Superior temporal gyrus (tissue), 1 donor: ENCODE results near the gene ATOH8.

Source experiments
- DNase-seq: peaks from one replicate; pipeline ENCODE4 v3.0.0-alpha.2; 2016; ENCODE audit errors: extremely low spot score

The ATOH8 gene

DNA sequence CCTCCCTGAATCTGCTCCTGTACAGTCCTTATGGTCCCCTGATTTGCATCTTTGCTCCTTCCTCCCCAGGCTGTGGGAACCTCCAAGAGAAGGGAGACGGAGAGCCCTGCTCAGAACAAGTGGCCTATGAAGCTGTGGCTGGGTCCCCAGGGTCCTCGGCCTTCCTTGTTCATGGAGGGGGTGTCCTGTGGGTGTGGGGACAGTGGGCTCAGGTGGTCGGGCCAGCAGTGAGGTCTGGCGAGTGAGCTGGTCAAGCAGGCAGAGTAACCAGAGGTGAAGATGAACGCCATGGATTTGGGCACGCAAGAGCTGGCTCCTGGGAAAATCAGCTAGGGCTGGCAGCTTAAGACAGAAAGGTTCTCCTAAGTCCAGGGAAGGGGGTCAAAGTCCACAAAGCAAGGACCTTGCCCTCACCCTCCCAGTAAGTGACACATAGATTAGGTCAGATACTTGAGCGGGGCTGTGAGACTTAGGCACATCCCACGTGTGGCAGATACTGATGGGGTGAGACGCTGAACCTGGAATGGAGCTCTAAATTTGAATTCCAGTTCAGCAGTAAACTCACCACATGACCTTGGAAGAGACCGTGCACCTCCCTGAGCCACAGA lies 34.8 kb upstream of the ATOH8 start:
- no peak for DNase-seq

DNA sequence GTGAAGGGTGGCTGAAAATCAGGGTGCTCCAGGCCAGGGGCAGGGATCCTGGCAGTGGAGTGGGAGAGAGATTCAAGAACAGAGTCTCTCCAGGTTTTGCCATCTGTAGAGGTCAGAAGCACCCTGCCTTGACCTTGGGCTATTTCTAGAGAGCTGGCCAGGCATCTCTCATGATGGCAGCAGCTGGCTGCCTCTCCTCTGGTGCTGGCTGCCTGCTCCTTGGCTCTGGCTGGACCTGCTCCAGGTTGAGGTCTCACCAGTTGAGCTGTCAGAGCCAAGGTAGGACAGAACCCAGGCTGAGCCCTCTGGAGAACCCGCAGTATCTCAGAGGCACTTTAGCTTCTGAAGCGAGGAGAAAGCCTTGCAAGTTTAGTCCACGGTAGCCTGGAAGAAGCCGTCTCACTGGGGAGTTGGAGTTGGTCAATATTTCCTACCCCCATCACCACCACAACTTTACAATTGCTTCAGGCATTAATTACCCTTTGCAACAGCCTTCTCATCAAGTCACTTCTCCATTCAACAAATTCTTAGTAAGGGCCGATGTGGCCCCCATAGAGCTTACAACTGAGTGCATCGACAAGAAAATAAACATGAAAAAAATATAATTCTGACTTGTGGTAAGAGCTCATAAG lies 34.1 kb upstream of the ATOH8 start:
- no peak for DNase-seq

GRCh38 chr2:85720533-85720932 lies 33.3 kb upstream of the ATOH8 start:
- DNase-seq: no peak

DNA sequence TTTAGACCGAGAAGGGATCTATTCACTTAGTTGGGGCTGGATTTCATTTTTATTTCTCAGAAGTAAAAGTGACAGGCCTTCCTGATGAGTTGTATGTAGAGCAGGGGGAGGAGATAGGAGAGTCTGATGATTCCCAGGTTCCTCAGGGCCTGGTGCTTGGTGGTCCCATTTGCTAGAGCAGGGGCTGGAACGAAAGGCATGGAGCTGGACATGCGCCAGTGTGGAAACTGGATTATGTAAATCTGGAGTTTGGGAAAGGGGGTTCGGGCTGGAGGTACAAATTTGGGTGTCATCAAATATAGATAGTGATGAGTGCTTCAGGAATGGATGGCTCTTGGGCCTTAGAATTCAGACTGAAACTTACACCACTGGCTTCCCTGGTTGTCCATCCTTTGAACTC lies 32.1 kb upstream of the ATOH8 start:
- no peak for DNase-seq

- no peak for DNase-seq
Measured at GRCh38 chr2:85722519-85722918, 31.3 kb upstream of the ATOH8 start.

DNA sequence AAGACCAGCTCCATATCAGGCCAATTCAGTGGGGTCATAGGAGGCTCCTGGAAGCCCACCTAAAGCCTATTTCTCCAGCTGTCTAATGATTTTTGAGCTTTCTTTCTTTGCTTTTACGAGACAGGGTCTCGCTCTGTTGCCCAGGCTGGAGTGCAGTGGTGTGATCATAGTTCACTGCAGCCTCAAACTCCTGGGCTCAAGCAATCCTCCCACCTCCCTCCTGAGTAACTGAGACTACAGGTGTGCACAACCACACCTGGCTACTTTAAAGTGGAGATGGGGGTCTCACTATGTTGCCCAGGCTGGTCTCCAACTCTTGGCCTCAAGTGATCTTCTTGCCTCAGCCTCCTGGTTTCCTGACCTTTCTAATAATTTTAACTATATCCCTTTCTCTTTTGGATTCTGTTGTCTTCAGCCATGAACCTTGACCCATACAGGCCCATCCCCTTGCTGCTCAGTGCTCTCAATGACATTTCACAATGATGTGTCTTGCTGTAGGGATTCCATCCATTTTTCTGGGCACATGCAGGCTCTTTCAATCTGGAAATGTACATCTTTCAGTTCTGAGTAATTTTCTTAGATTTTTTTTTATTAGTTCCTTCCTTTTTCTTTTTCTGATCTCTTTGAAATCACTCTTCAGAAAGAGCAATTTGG lies 30.0 kb upstream of the ATOH8 start:
- DNase-seq: no peak

DNA sequence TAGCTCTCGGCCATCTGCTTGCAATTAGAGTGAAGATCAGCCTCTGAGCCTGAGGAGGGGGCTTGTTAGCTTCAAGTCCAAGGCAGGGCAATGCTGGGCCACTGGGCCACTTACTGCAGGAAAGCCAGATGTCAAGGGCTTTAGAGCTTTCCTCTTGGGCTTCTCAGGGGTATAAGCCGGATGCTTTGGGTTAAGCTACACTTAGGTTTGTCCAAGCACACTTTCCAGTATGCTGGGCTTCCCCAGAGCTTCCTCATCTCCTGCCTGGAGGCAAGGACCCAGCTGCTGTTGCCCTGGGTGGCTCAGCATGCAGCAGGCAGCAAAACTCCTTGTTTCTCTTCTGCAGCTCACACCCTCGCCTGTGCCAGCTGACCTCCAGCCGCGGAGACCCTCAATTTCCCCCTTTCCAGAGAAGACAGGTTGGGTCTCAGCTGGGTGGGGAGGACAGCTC lies 29.0 kb upstream of the ATOH8 start:
- no peak for DNase-seq

DNA sequence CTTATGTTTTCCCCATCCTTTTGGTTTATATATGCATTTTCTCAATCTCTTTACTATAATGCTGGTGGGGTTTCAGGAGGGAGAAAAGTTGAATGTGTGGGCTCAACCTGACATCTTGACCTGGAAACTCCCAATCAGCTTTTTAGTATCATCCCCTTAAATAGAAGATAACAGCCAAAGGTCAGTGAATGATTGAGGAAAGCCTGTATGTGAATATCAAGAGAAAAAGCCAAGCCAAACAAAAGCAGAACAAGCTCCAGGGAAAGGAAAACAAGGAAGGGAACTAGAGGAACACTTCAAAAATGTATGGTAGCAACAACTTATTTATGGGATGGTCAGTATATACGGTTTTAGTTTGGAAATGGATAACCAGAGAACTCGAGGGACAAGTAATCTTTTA lies 28.3 kb upstream of the ATOH8 start:
- DNase-seq: no peak

DNA sequence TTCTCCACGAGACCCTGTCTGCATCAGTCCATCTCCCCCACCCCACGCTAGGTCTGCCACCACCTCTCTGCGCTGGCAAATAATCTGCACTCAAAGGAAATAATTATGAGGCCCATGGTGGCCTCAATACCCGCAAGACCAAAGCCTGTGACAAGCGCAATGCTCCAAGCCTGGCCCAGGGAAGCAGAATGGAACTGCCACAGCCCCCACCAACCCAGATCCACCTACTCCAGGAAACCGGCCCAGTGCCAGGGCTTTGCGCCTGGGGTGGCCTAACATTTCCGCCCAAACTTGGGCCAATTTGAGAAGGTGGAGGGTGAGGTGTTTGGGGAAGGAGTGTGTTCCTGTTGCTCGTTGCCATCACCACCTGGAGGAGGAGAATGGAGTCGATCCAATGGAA lies 26.0 kb upstream of the ATOH8 start:
- DNase-seq: no peak

DNA sequence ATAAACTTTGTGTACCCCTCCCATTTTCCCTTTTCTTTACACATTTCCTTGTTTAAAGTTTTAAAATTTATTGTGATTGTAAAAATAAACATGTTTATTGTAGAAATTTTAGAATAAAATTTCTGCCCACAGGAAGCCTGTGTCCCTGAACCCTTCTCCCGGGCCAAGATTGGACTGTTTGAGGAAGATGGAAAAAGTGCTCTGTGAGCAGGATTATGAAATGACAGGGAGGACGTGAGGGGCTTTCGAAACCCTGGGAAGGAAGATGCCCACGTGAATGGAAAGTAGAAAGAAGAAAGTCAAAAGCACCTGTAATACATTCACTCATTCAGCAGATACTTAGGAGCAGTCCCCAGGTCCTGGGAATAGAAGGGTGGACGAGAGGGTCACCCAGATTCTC lies 25.4 kb upstream of the ATOH8 start:
- DNase-seq: no peak

DNA sequence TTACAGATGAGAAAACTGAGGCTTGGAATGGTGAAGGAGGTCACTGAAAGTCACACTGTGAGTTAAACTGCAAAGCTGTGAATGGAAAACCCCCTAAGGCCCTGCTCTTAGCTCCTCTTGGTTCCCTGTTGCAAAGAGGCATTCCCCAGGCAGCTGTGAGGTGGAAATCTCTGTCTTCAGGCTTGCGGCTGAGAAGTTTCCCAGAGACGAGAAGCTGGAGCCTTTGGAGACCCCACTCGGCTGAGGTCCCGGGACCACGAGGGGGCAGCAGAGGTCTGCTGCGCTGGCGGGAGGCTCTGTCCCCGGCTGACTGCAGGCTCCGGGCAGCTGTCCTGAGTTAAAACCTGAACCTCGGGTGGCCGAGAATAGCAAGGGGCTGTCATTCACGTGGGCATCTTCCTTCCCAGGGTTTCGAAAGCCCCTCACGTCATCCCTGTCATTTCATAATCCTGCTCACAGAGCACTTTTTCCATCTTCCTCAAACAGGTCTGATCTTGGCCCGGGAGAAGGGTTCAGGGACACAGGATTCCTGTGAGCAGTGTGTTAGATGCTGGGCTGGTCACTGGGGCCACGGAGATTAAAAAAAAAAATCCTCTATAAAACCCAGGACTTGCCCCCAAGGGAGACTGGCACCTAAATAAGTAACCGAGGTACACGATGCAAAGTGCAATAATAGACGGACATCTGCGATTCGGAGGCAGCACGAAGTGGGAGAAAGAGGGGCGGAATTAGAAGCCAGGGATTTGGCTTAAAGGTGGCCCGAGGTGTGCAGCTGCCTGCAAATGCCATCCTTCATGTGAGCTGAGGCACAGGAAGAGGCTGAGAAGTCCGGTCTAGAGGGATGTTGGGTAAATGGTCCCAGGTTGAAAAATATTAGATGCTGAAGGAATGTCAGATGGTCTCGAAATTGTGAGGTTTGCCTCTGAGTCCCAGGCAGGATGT lies 24.6 kb upstream of the ATOH8 start:
- peak; percentile 91 for DNase-seq

DNA sequence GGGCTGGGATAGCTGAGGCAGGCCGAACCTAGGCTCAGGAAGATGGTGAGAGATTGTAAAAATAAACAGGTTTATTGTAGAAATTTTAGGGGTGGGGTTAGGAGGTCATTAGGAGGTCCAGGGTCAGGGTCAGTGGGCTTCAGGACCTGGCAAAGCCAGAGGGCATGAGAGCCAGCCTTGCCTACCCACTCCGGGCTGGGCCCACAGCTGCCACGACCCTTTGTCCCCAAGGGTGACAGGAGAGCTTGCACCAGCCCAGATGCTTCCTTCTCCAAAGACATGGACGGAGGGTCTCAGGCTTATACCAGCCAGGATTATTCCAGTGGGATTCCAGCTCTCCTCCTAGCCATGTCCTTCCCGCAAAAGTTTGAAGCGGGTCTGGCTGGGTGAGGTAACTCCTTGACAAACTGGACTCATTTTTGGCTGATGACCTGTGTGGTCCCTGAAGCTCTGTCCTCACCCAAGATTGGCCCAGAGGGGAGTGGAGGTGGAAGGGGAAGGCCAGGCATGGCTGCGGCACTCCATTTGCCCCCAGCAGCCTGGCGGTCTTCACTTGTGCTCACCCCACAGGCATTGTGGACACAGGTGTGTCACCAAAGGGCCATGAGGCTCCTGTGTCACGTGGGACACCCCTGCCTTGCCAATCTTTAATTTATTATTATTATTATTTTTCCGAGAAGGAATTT lies 23.8 kb upstream of the ATOH8 start:
- no peak for DNase-seq

DNA sequence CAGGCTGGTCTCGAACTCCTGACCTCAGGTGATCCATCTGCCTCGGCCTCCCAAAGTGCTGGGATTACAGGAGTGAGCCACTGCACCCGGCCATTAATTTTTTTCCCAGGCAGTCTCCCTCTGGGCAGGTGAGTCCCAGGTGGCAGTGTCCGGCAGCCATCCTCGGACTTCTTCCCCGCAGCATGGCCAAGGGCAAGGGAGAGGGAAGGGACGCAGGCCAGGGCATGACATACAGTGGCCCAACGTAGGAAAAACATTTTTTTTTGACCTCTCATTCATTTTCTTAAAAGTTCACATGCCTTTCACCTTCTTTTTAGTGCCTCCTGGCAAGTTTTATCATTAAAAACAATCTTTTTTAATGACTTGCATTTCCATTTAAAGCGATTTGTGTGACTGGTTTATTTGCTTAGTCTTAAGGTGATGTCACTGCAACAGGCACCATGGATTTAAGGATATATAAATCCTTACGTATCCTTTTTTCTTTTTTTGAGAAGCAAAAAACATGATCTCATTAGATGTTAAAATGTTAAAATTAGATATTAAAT lies 23.0 kb upstream of the ATOH8 start:
- DNase-seq: no peak

DNA sequence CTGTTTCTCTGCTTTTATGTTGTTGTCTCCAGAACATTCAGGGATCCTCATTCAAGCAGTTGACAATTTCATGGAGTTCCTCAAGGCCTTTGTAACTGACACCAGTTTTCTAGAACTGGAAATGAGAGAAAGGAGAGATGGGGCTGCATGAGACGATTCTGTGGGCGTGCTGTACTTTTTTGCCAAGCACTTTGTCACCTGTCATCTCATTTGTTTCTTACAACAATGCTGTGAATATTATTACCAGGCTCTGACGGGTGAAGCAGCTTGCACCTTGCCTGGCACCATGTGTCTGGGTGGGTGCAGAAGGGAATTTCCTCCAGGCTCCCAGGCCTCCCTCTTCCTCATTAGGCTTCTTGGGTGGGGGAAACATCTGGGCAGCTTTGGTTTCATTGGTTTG lies 22.2 kb upstream of the ATOH8 start:
- no peak for DNase-seq

DNA sequence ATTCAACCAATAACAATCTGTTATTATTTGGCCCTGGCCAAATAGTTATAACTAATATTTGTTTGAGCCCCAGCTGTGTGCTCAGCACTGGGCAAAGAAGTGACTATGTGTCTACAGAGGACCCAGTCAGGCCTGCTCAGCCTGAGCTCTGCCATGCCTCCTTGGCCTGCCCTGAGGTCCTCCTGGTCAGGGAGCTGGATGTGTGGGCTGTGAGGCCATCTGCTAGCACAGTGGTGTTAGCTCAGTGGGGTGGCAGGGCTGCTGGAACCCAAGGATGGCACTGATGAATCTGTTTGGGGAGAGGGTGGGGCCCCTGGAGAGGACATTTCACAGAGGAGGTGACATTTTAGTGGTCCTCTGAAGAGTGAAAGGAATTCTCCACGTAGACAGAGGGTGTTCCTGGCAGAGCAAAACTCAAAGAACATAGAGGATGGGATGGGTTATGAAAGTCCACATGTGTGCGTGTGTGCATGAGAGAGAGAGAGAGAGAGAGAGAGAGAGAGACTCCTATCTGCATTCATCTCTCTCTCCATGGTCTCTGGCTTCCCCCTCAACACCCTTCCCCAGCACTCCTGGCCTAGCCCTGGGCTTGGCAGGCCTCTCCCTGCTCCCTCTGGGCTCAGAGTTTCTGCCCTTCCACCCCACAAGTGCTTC lies 21.2 kb upstream of the ATOH8 start:
- no peak for DNase-seq

GRCh38 chr2:85733121-85733960 lies 20.4 kb upstream of the ATOH8 start:
- DNase-seq: no peak

- DNase-seq: no peak
Measured at GRCh38 chr2:85734015-85734414, 19.8 kb upstream of the ATOH8 start.

GRCh38 chr2:85734942-85735608 lies 18.7 kb upstream of the ATOH8 start:
- DNase-seq: no peak

DNA sequence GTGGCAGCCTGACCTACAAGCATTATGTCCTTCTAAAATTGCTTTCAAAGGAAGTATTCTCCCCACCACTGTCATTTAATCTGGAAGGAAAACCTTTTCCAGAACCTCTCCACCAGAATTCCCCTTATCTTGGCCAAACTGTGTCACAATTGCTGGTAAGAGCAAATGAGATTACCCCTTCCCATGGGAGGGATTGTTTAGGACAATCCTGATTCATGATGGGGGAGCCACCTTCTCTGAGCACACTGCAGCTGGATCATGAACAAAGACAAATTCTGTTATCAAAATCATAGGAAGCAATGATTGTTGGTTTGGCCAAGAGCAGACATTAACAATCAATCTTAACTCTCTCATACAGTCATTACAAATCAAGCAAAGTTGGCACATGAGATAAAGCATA lies 18.1 kb upstream of the ATOH8 start:
- no peak for DNase-seq
